Stimulated activated CD4-positive, alpha-beta T cell treated with anti-CD3 and anti-CD28 coated beads, Interleukin-4, amount 100 ng/mL, for 48 hours (primary cell): ENCODE data around the gene SULT1C3.

Experiments used
- DNase-seq, 2 donors: peaks; one replicate each; pipeline ENCODE4 v3.0.0-alpha.2; 2020; ENCODE audit warnings: low read depth in 2 of 2

SULT1C3 gene

GRCh38 chr2:108239786-108240185, at the start of gene SULT1C3:
Gene SULT1C3, plus strand, starts transcription at chr2:108239968. Its CDS starts 7,227 bp downstream, at chr2:108247195.
- no peak for DNase-seq

- DNase-seq = no peak
Observed at GRCh38 chr2:108193251-108193650, 46.5 kb upstream of the SULT1C3 start.

- no peak for DNase-seq
Observed at GRCh38 chr2:108194409-108195132, 45.2 kb upstream of the SULT1C3 start.

GRCh38 chr2:108195133-108195439, 44.7 kb upstream of the SULT1C3 start:
- no peak for DNase-seq

GRCh38 chr2:108199726-108200125, 40.0 kb upstream of the SULT1C3 start:
- DNase-seq = no peak

GRCh38 chr2:108200569-108200968, 39.2 kb upstream of the SULT1C3 start:
- DNase-seq = no peak

GRCh38 chr2:108212671-108213070, 27.1 kb upstream of the SULT1C3 start:
- no peak for DNase-seq

- DNase-seq = no peak
Observed at GRCh38 chr2:108215794-108216211, 24.0 kb upstream of the SULT1C3 start.

- no peak for DNase-seq
Observed at GRCh38 chr2:108217211-108217610, 22.6 kb upstream of the SULT1C3 start.

- DNase-seq = no peak
Observed at GRCh38 chr2:108219688-108220087, 20.1 kb upstream of the SULT1C3 start.

GRCh38 chr2:108220191-108220590, 19.6 kb upstream of the SULT1C3 start:
- DNase-seq = no peak

GRCh38 chr2:108220942-108221541, 18.7 kb upstream of the SULT1C3 start:
- DNase-seq = no peak

- DNase-seq = no peak
Observed at GRCh38 chr2:108222261-108222660, 17.5 kb upstream of the SULT1C3 start.

- no peak for DNase-seq
Observed at GRCh38 chr2:108223573-108223972, 16.2 kb upstream of the SULT1C3 start.

- no peak for DNase-seq
Observed at GRCh38 chr2:108224022-108224421, 15.7 kb upstream of the SULT1C3 start.

GRCh38 chr2:108226564-108226963, 13.2 kb upstream of the SULT1C3 start:
- no peak for DNase-seq

GRCh38 chr2:108228006-108228405, 11.8 kb upstream of the SULT1C3 start:
- DNase-seq = no peak

GRCh38 chr2:108228537-108228936, 11.2 kb upstream of the SULT1C3 start:
- DNase-seq = no peak

- DNase-seq = no peak
Observed at GRCh38 chr2:108229875-108230274, 9.9 kb upstream of the SULT1C3 start.

- no peak for DNase-seq
Observed at GRCh38 chr2:108235577-108235976, 4.2 kb upstream of the SULT1C3 start.

- DNase-seq = no peak
Observed at GRCh38 chr2:108236676-108237335, 3.0 kb upstream of the SULT1C3 start.

- DNase-seq = no peak
Observed at GRCh38 chr2:108240966-108241365, 1.2 kb downstream of the SULT1C3 start.

GRCh38 chr2:108243566-108243965, 3.8 kb downstream of the SULT1C3 start:
- DNase-seq = no peak
